GM12801 (cell line): Measurements from ENCODE around the gene STX12.

Source experiments
- CTCF ChIP-seq: IDR thresholded peaks from one replicate; pipeline ENCODE4 v1.5.1; 2011; ENCODE audit warnings: control low read depth; ENCODE audit not compliant: insufficient read length; ENCODE audit errors: extremely low read depth

The STX12 gene

GRCh38 chr1:27772932-27773825, at the start of gene STX12:
STX12 (plus strand) TSS chr1:27773219; CDS start chr1:27773308, 89 bp downstream.
- TF ChIP-seq CTCF, result no peak

GRCh38 chr1:27724961-27725373, 48.1 kb upstream of the STX12 start:
- TF ChIP-seq CTCF, result no peak

- TF ChIP-seq CTCF, result no peak
These were observed 47.4 kb upstream of the STX12 start, which contains the start of gene FAM76A for GRCh38 chr1:27725374-27726172. FAM76A (plus strand) TSS chr1:27725961; CDS start chr1:27726081, 120 bp downstream.

GRCh38 chr1:27726173-27727044, 46.6 kb upstream of the STX12 start:
- no peak for TF ChIP-seq CTCF

- TF ChIP-seq CTCF, result no peak
These were observed 45.9 kb upstream of the STX12 start for GRCh38 chr1:27727126-27727525.

DNA sequence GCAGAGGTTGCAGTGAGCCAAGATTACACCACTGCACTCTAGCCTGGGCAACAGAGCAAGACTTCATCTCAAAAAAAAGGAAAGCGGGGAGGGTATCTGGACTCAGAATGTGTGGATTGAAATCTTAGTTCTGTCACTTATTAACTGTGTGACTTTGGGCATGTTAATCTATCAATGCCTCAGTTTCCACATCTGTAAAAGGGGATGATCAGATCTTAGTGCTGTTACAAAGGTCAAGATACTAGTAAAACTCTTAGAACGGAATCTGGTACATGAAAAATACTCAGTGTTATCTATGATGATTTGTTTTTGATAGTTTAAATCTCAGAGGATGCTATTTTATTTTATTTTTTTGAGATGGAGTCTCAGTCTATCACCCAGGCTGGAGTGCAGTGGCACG, 36.8 kb upstream of the STX12 start:
- TF ChIP-seq CTCF, result no peak
